ENCODE results near the gene KCNK1. TPM values are rescaled to one million over a fixed set of nuclear protein-coding genes. Genes with fewer than 3 reads are reported as not detected.

The KCNK1 gene
- polyA plus RNA-seq, 1 donor from 2014 or later = 1.8 TPM

DNA sequence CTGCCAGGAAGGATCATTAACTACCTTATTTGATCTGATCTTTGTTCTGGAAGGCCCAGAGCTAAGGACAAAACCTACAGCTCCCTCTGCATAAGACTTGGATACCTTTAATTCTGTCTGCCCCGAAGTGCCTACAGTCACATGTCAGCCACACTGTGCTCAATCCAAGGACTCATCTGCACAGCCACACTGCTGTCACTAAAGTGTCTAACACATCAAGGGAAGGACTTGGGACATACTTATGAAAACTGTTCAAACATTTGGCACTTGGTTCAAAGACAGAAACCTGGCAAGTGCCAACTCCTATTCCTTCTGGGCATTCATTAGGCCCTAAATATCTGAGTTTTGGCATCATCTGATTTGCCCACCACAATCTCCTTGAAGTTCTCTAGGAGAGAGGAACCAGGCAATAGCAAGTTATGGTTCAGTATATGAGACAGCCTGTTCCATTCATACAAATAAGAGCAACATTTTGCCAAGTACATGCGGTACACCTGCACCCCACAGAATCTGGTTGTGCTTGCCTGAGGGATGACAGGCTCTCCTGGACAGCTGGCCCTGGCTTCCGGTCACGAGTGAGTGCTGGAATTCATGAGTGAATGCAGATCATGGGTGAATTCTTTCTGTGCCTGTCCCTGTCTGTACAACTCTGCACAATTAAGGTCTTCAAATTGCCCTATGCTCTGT is 105.9 kb downstream of the KCNK1 start:
- H3K27ac ChIP-seq (ENCODE audit: low read length) = peak overlapping the region; percentile 63
- H2AFZ ChIP-seq (ENCODE audit: low read depth, low read length) = no peak overlapping the region
- H3K4me2 ChIP-seq (ENCODE audit: low read length) = no peak overlapping the region
- H3F3A ChIP-seq (ENCODE audit: insufficient read depth, low read length, poor library complexity, severe bottlenecking) = no peaks in the 10 kb centered on the region
- no peaks in the 10 kb centered on the region for H3K79me2 ChIP-seq (replicated peaks; ENCODE audit: insufficient read depth, low read length)
- H3K9ac ChIP-seq (ENCODE audit: low read length) = no peak overlapping the region
- no peaks in the 10 kb centered on the region for H3K36me3 ChIP-seq (ENCODE audit: insufficient read depth, low read length)
- H4K20me1 ChIP-seq (ENCODE audit: insufficient read depth) = no peaks in the 10 kb centered on the region
- no peak overlapping the region for H3K4me3 ChIP-seq (ENCODE audit: low read length)
- H3K9me2 ChIP-seq (ENCODE audit: insufficient read depth, low read length) = no peaks in the 10 kb centered on the region
- H3K9me3 ChIP-seq (ENCODE audit: low read length) = no peaks in the 10 kb centered on the region
- no peak for TF ChIP-seq SMC3 (conservative IDR thresholded peaks at IDR 0.05; ENCODE audit: poor library complexity)
- no peak for TF ChIP-seq RAD21 (conservative IDR thresholded peaks at IDR 0.05)
- TF ChIP-seq POLR2AphosphoS5 (IDR thresholded peaks at IDR 0.05) = no peak
- TF ChIP-seq, protein P1, sequence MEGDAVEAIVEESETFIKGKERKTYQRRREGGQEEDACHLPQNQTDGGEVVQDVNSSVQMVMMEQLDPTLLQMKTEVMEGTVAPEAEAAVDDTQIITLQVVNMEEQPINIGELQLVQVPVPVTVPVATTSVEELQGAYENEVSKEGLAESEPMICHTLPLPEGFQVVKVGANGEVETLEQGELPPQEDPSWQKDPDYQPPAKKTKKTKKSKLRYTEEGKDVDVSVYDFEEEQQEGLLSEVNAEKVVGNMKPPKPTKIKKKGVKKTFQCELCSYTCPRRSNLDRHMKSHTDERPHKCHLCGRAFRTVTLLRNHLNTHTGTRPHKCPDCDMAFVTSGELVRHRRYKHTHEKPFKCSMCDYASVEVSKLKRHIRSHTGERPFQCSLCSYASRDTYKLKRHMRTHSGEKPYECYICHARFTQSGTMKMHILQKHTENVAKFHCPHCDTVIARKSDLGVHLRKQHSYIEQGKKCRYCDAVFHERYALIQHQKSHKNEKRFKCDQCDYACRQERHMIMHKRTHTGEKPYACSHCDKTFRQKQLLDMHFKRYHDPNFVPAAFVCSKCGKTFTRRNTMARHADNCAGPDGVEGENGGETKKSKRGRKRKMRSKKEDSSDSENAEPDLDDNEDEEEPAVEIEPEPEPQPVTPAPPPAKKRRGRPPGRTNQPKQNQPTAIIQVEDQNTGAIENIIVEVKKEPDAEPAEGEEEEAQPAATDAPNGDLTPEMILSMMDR (IDR thresholded peaks at IDR 0.05; ENCODE audit: poor library complexity, severe bottlenecking) = no peak
- no peak for TF ChIP-seq MXI1 (conservative IDR thresholded peaks at IDR 0.05; ENCODE audit: poor library complexity, severe bottlenecking)
- TF ChIP-seq, protein P2, sequence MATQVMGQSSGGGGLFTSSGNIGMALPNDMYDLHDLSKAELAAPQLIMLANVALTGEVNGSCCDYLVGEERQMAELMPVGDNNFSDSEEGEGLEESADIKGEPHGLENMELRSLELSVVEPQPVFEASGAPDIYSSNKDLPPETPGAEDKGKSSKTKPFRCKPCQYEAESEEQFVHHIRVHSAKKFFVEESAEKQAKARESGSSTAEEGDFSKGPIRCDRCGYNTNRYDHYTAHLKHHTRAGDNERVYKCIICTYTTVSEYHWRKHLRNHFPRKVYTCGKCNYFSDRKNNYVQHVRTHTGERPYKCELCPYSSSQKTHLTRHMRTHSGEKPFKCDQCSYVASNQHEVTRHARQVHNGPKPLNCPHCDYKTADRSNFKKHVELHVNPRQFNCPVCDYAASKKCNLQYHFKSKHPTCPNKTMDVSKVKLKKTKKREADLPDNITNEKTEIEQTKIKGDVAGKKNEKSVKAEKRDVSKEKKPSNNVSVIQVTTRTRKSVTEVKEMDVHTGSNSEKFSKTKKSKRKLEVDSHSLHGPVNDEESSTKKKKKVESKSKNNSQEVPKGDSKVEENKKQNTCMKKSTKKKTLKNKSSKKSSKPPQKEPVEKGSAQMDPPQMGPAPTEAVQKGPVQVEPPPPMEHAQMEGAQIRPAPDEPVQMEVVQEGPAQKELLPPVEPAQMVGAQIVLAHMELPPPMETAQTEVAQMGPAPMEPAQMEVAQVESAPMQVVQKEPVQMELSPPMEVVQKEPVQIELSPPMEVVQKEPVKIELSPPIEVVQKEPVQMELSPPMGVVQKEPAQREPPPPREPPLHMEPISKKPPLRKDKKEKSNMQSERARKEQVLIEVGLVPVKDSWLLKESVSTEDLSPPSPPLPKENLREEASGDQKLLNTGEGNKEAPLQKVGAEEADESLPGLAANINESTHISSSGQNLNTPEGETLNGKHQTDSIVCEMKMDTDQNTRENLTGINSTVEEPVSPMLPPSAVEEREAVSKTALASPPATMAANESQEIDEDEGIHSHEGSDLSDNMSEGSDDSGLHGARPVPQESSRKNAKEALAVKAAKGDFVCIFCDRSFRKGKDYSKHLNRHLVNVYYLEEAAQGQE (IDR thresholded peaks at IDR 0.05; ENCODE audit: borderline replicate concordance) = no peak
- TF ChIP-seq EP300 (conservative IDR thresholded peaks at IDR 0.05; ENCODE audit: poor library complexity, severe bottlenecking) = no peak
- TF ChIP-seq TAF1 (IDR thresholded peaks at IDR 0.05; ENCODE audit: low read depth) = no peak
- no peak for TF ChIP-seq EZH2 (IDR thresholded peaks at IDR 0.05; ENCODE audit: borderline replicate concordance, insufficient read depth, low read length, poor library complexity, severe bottlenecking)
- no peaks in the 10 kb centered on the region for H3K27me3 ChIP-seq (ENCODE audit: insufficient read depth, low read depth, low read length)

DNA sequence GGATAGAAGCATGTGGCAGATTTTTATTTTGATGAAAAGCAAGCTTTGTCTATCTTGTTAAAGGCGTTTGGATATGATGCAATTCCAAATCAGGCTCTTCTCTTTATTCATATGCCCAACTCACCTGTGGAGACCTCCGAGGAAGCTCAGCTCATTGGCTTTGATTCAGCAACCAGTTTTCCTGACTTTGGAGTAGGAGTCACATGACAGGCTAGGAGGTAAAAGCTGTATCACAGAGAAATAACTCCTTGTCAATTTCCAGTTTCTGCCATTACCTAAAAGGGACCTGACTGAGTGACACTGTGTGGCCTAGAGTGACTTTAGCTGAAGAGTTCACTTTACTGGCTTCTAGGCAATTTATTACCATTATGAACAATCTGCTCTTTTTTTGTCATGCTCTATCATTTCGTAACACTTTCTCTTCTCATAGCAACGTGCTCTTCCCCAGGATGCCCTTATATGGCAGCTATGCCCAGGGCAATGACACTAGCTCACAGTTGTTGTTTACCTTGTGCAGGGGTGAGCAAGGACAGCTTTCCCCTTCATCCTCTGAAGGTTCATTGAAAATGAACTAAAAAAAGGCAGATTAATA is 107.2 kb downstream of the KCNK1 start:
- Histone ChIP-seq H3K9me2 (ENCODE audit: insufficient read depth, low read length) (no peaks in the 10 kb centered on the region), H4K20me1 (ENCODE audit: insufficient read depth) (no peaks in the 10 kb centered on the region), H3K27ac (ENCODE audit: low read length) (peak overlapping the region; percentile 73), H3F3A (ENCODE audit: insufficient read depth, low read length, poor library complexity, severe bottlenecking) (no peaks in the 10 kb centered on the region), H3K4me2 (ENCODE audit: low read length) (no peak overlapping the region), H3K4me3 (ENCODE audit: low read length) (no peak overlapping the region), H3K9ac (ENCODE audit: low read length) (peak overlapping the region; percentile 36), H3K36me3 (ENCODE audit: insufficient read depth, low read length) (no peaks in the 10 kb centered on the region), H3K9me3 (ENCODE audit: low read length) (no peaks in the 10 kb centered on the region), H3K27me3 (ENCODE audit: insufficient read depth, low read depth, low read length) (no peaks in the 10 kb centered on the region), H2AFZ (ENCODE audit: low read depth, low read length) (no peak overlapping the region), H3K79me2 (replicated peaks; ENCODE audit: insufficient read depth, low read length) (no peaks in the 10 kb centered on the region)
- TF ChIP-seq POLR2AphosphoS5 (IDR thresholded peaks at IDR 0.05) = peak; percentile 77
- TF ChIP-seq EZH2 (IDR thresholded peaks at IDR 0.05; ENCODE audit: borderline replicate concordance, insufficient read depth, low read length, poor library complexity, severe bottlenecking) = no peak
- peak; percentile 91 for TF ChIP-seq EP300 (conservative IDR thresholded peaks at IDR 0.05; ENCODE audit: poor library complexity, severe bottlenecking)
- TF ChIP-seq, protein P2 (IDR thresholded peaks at IDR 0.05; ENCODE audit: borderline replicate concordance) = peak; percentile 75
- TF ChIP-seq SMC3 (conservative IDR thresholded peaks at IDR 0.05; ENCODE audit: poor library complexity) = no peak
